Activated CD8-positive, alpha-beta T cell treated with anti-CD3 and anti-CD28 coated beads, Interleukin-2, amount 10 ng/mL, durations not matched to agents 7 days and 5 days (primary cell): ENCODE data around the gene CD48. TPM values are rescaled to one million over a fixed set of nuclear protein-coding genes. Genes with fewer than 3 reads are reported as not detected.
A peak's percentile ranks its signal among the peaks of the same experiment; 100 is the strongest.

Experiments
- ATAC-seq: fragments of 150-1000 bp; cut with Tn5 transposase; one replicate; pipeline ENCODE4 v1.10.0; 2021; ENCODE audit warnings: moderate library complexity
- CTCF ChIA-PET: fragments of 350-600 bp; sonication (Branson Sonifier 250); formaldehyde crosslinking; loops from one replicate; lab custom pipeline; 2021; ENCODE audit warnings: antibody characterized with exemption; lab: Charles Lee
- POLR2A ChIA-PET: fragments of 350-600 bp; sonication (Branson Sonifier 250); formaldehyde crosslinking; loops from one replicate; lab custom pipeline; 2021; ENCODE audit warnings: antibody characterized with exemption; lab: Charles Lee
- DNase-seq: peaks from one replicate; pipeline ENCODE4 v3.0.0-alpha.2; 2020
- H3K27ac Mint-ChIP-seq: one replicate; pipeline ENCODE4 v1.8.0; 2021; ENCODE audit warnings: mild to moderate bottlenecking, mixed read lengths
- H3K27me3 Mint-ChIP-seq: one replicate; pipeline ENCODE4 v1.8.0; 2021; ENCODE audit warnings: low read depth, mixed read lengths
- H3K36me3 Mint-ChIP-seq: one replicate; pipeline ENCODE4 v1.8.0; 2021; ENCODE audit warnings: low read depth, mixed read lengths
- H3K4me1 Mint-ChIP-seq: one replicate; pipeline ENCODE4 v1.8.0; 2021; ENCODE audit warnings: low read depth, mixed read lengths
- H3K4me3 Mint-ChIP-seq: one replicate; pipeline ENCODE4 v1.8.0; 2021; ENCODE audit warnings: mild to moderate bottlenecking, mixed read lengths
- H3K9me3 Mint-ChIP-seq: one replicate; pipeline ENCODE4 v1.8.0; 2022; ENCODE audit warnings: mixed read lengths; ENCODE audit not compliant: insufficient read depth
- total RNA-seq, 2 experiments: library from RNA; stranded (reverse); gene quantifications; one replicate each; pipeline ENCODE4 v1.2.3, GENCODE V29; 2021

CD48 gene
- total RNA-seq, 2 experiments from 2014 or later, result 325 to 327 TPM

- DNase-seq (peak; percentile 82), ATAC-seq (peak; percentile 80)
- Mint-ChIP-seq H3K27me3 (no peaks in the 10 kb centered on the region), H3K9me3 (no peaks in the 10 kb centered on the region), H3K36me3 (peaks cover 3% of the 10 kb centered on the region), H3K27ac (no peak overlapping the region), H3K4me3 (no peak overlapping the region), H3K4me1 (peaks cover 25% of the 10 kb centered on the region)
- ChIA-PET CTCF (interaction anchor here (0.7 to 12.4 kb wide), 41 partner anchors 10 to 406 kb away, joined by 3 to 439 read pairs (median 6); partner anchors contain the start of genes CD244, CD48, ITLN1 and ITLN2), POLR2A (interaction anchor here (0.8 to 5.0 kb wide), 5 partner anchors 14 to 51 kb away, joined by 3 to 44 read pairs (median 12); partner anchors contain the start of gene CD48)
These were observed 15.1 kb upstream of the CD48 start for GRCh38 chr1:160726498-160727315.

GRCh38 chr1:160726114-160726497 lies 14.5 kb upstream of the CD48 start:
- Mint-ChIP-seq H3K9me3 (no peaks in the 10 kb centered on the region), H3K4me3 (no peak overlapping the region), H3K27ac (no peak overlapping the region), H3K36me3 (no peaks in the 10 kb centered on the region), H3K27me3 (no peaks in the 10 kb centered on the region), H3K4me1 (peaks cover 22% of the 10 kb centered on the region)
- DNase-seq (no peak), ATAC-seq (no peak)
- POLR2A ChIA-PET, result interaction anchor here (0.8 to 5.0 kb wide), 6 partner anchors 14 to 226 kb away, joined by 3 to 44 read pairs (median 8); partner anchors contain the start of gene CD48
- CTCF ChIA-PET, result interaction anchor here (1.0 to 12.4 kb wide), 24 partner anchors 13 to 371 kb away, joined by 3 to 439 read pairs (median 34); partner anchors contain the start of genes CD48, ITLN2, LY9 and SLAMF7

GRCh38 chr1:160724465-160725242 lies 13.0 kb upstream of the CD48 start:
- CTCF ChIA-PET, result interaction anchor here (0.6 to 12.4 kb wide), 31 partner anchors 9 to 372 kb away, joined by 3 to 439 read pairs (median 10); partner anchors contain the start of genes CD48, ITLN2, LY9 and SLAMF7
- Mint-ChIP-seq H3K27ac (peak overlapping the region; percentile 40), H3K9me3 (no peaks in the 10 kb centered on the region), H3K36me3 (peaks cover 3% of the 10 kb centered on the region), H3K4me3 (no peak overlapping the region), H3K27me3 (no peaks in the 10 kb centered on the region), H3K4me1 (peaks cover 35% of the 10 kb centered on the region)
- ATAC-seq (peak; percentile 23), DNase-seq (peak; percentile 47)
- POLR2A ChIA-PET, result interaction anchor here (0.6 to 5.0 kb wide), 9 partner anchors 12 to 227 kb away, joined by 3 to 44 read pairs (median 4); partner anchors contain the start of genes CD48 and LY9

GRCh38 chr1:160723332-160723731 lies 11.7 kb upstream of the CD48 start:
- ATAC-seq, result no peak
- POLR2A ChIA-PET, result interaction anchor here (0.7 to 5.0 kb wide), 6 partner anchors 11 to 45 kb away, joined by 3 to 44 read pairs (median 4); partner anchors contain the start of gene CD48
- Mint-ChIP-seq H3K36me3 (peaks cover 3% of the 10 kb centered on the region), H3K27me3 (no peaks in the 10 kb centered on the region), H3K4me1 (peaks cover 38% of the 10 kb centered on the region), H3K27ac (peak overlapping the region; percentile 78), H3K4me3 (no peak overlapping the region), H3K9me3 (no peaks in the 10 kb centered on the region)
- CTCF ChIA-PET, result interaction anchor here (0.6 to 12.4 kb wide), 30 partner anchors 10 to 374 kb away, joined by 3 to 439 read pairs (median 6); partner anchors contain the start of genes CD244, CD48, ITLN2 and LY9
- DNase-seq, result no peak

- CTCF ChIA-PET, result interaction anchor here (0.7 to 12.4 kb wide), 26 partner anchors 9 to 231 kb away, joined by 3 to 439 read pairs (median 8); partner anchors contain the start of genes CD244, CD48, ITLN2 and LY9
- Mint-ChIP-seq H3K27me3 (no peaks in the 10 kb centered on the region), H3K36me3 (peaks cover 3% of the 10 kb centered on the region), H3K9me3 (no peaks in the 10 kb centered on the region), H3K27ac (peak overlapping the region; percentile 78), H3K4me3 (peak overlapping the region; percentile 44), H3K4me1 (peaks cover 40% of the 10 kb centered on the region)
- POLR2A ChIA-PET, result interaction anchor here (1.0 to 5.0 kb wide), 5 partner anchors 10 to 45 kb away, joined by 3 to 44 read pairs (median 5); partner anchors contain the start of gene CD48
- peak; percentile 62 for ATAC-seq
- peak; percentile 60 for DNase-seq
These were observed 11.1 kb upstream of the CD48 start for GRCh38 chr1:160722726-160723125.

GRCh38 chr1:160721473-160721872 lies 9.9 kb upstream of the CD48 start:
- Mint-ChIP-seq H3K4me1 (peaks cover 52% of the 10 kb centered on the region), H3K4me3 (no peak overlapping the region), H3K36me3 (peaks cover 3% of the 10 kb centered on the region), H3K27ac (no peak overlapping the region), H3K27me3 (no peaks in the 10 kb centered on the region), H3K9me3 (no peaks in the 10 kb centered on the region)
- no peak for DNase-seq
- ChIA-PET POLR2A (no interaction called here), CTCF (interaction anchor here (1.0 to 12.4 kb wide), 11 partner anchors 8 to 232 kb away, joined by 3 to 439 read pairs (median 52); partner anchors contain the start of genes CD48, ITLN2 and LY9)
- ATAC-seq, result no peak

GRCh38 chr1:160720356-160721085 lies 8.9 kb upstream of the CD48 start:
- ChIA-PET CTCF (interaction anchor here (0.9 to 12.4 kb wide), 7 partner anchors 7 to 233 kb away, joined by 3 to 439 read pairs (median 147); partner anchors contain the start of genes CD48 and ITLN2), POLR2A (no interaction called here)
- peak overlapping the region; percentile 1 for H3K27ac Mint-ChIP-seq
- no peak for ATAC-seq
- no peak for DNase-seq
- peaks cover 62% of the 10 kb centered on the region for H3K4me1 Mint-ChIP-seq
- no peaks in the 10 kb centered on the region for H3K27me3 Mint-ChIP-seq
- H3K36me3 Mint-ChIP-seq, result peaks cover 3% of the 10 kb centered on the region
- H3K4me3 Mint-ChIP-seq, result no peak overlapping the region
- no peaks in the 10 kb centered on the region for H3K9me3 Mint-ChIP-seq

- H3K9me3 Mint-ChIP-seq, result no peaks in the 10 kb centered on the region
- no peaks in the 10 kb centered on the region for H3K27me3 Mint-ChIP-seq
- POLR2A ChIA-PET, result interaction anchor here (1.0 kb wide), 1 partner anchor 49 kb away, joined by 3 read pairs; no protein-coding TSS in a partner anchor
- ATAC-seq, result no peak
- CTCF ChIA-PET, result no interaction called here
- no peak for DNase-seq
- H3K4me3 Mint-ChIP-seq, result no peak overlapping the region
- H3K27ac Mint-ChIP-seq, result no peak overlapping the region
- peaks cover 3% of the 10 kb centered on the region for H3K36me3 Mint-ChIP-seq
- H3K4me1 Mint-ChIP-seq, result peaks cover 69% of the 10 kb centered on the region
These were observed 6.6 kb upstream of the CD48 start for GRCh38 chr1:160718210-160718609.

- Mint-ChIP-seq H3K27ac (no peak overlapping the region), H3K27me3 (no peaks in the 10 kb centered on the region), H3K4me3 (no peak overlapping the region), H3K36me3 (peaks cover 3% of the 10 kb centered on the region), H3K9me3 (no peaks in the 10 kb centered on the region), H3K4me1 (peaks cover 68% of the 10 kb centered on the region)
- ChIA-PET POLR2A (interaction anchor here (1.0 kb wide), 1 partner anchor 50 kb away, joined by 3 read pairs; no protein-coding TSS in a partner anchor), CTCF (interaction anchor here (4.7 kb wide), 1 partner anchor 42 kb away, joined by 35 read pairs; no protein-coding TSS in a partner anchor)
- no peak for ATAC-seq
- no peak for DNase-seq
These were observed 5.7 kb upstream of the CD48 start for GRCh38 chr1:160717306-160717705.

- no peak overlapping the region for H3K4me3 Mint-ChIP-seq
- peaks cover 67% of the 10 kb centered on the region for H3K4me1 Mint-ChIP-seq
- no peaks in the 10 kb centered on the region for H3K27me3 Mint-ChIP-seq
- peaks cover 3% of the 10 kb centered on the region for H3K36me3 Mint-ChIP-seq
- DNase-seq, result no peak
- ChIA-PET POLR2A (interaction anchor here (1.0 to 1.6 kb wide), 3 partner anchors 22 to 48 kb away, joined by 3 to 4 read pairs (median 3); no protein-coding TSS in a partner anchor), CTCF (interaction anchor here (0.6 to 6.7 kb wide), 15 partner anchors 8 to 236 kb away, joined by 3 to 147 read pairs (median 5); partner anchors contain the start of genes CD244, SLAMF6 and SLAMF7)
- no peaks in the 10 kb centered on the region for H3K9me3 Mint-ChIP-seq
- H3K27ac Mint-ChIP-seq, result no peak overlapping the region
- no peak for ATAC-seq
These were observed 4.4 kb upstream of the CD48 start for GRCh38 chr1:160716013-160716412.
